DOHH2 (cell line): ENCODE data around the gene RAP1B.

ENCODE experiments used
- CTCF ChIP-seq: fragments of 200-600 bp; sonication (generic); IDR thresholded peaks from one replicate; pipeline ENCODE4 v1.5.1; 2014; ENCODE audit warnings: antibody characterized with exemption, mild to moderate bottlenecking, low read depth, low read length; ENCODE audit not compliant: poor library complexity, severe bottlenecking
- EZH2phosphoT487 ChIP-seq: fragments of 200-600 bp; sonication (generic); IDR thresholded peaks from 2 replicates; pipeline ENCODE4 v1.6.1; 2017; ENCODE audit warnings: borderline replicate concordance, mild to moderate bottlenecking, antibody characterized with exemption, low read length, moderate library complexity, mixed read lengths

- TF ChIP-seq CTCF (no peak), EZH2phosphoT487 (no peak)
Observed at GRCh38 chr12:68617160-68617926, 6.6 kb downstream of the RAP1B start.
